SK-N-SH treated with all-trans-retinoic acid at 6 μM for 48 hours (cell line): ENCODE results near the gene PTPN13.

Experiments used
- ATAC-seq: fragments of 200-7000 bp; cut with Tn5 transposase; 3 replicates; pipeline ENCODE4 v1.9.1; 2020; ENCODE audit warnings: mild to moderate bottlenecking, moderate library complexity
- ARNTL ChIP-seq: fragments of 450-650 bp; formaldehyde crosslinking; IDR thresholded peaks from 2 replicates; pipeline ENCODE4 v1.5.0; 2020; ENCODE audit warnings: low read depth, mild to moderate bottlenecking, moderate library complexity, borderline replicate concordance
- BACH2 ChIP-seq: fragments of 250-450 bp; sonication (Bioruptor Pico); IDR thresholded peaks from 2 replicates; pipeline ENCODE4 v1.9.0; 2021; ENCODE audit warnings: mild to moderate bottlenecking, borderline replicate concordance
- CSDC2 ChIP-seq: fragments of 250-450 bp; sonication (Bioruptor Pico); IDR thresholded peaks from 2 replicates; pipeline ENCODE4 v1.5.0; 2020; ENCODE audit warnings: mild to moderate bottlenecking, moderate library complexity
- CSRNP3 ChIP-seq: fragments of 250-450 bp; sonication (Bioruptor Pico); IDR thresholded peaks from 2 replicates; pipeline ENCODE4 v1.5.1; 2021; ENCODE audit warnings: mild to moderate bottlenecking, moderate library complexity
- ESRRG ChIP-seq: fragments of 250-450 bp; sonication (Bioruptor Pico); IDR thresholded peaks from 2 replicates; pipeline ENCODE4 v1.6.1; 2021; ENCODE audit warnings: mild to moderate bottlenecking
- GLIS3 ChIP-seq: fragments of 250-450 bp; sonication (Bioruptor Pico); IDR thresholded peaks from 2 replicates; pipeline ENCODE4 v1.5.0; 2020; ENCODE audit warnings: mild to moderate bottlenecking, moderate library complexity
- ISL1 ChIP-seq: fragments of 250-450 bp; sonication (Bioruptor Pico); IDR thresholded peaks from 2 replicates; pipeline ENCODE4 v2.1.2; 2022; ENCODE audit warnings: mild to moderate bottlenecking, moderate library complexity
- OSR1 ChIP-seq: fragments of 250-450 bp; sonication (Bioruptor Pico); IDR thresholded peaks from 2 replicates; pipeline ENCODE4 v1.8.0; 2022; ENCODE audit warnings: moderate library complexity, mild to moderate bottlenecking, inconsistent platforms
- PATZ1 ChIP-seq: fragments of 250-450 bp; sonication (Bioruptor Pico); IDR thresholded peaks from 2 replicates; pipeline ENCODE4 v1.8.0; 2020; ENCODE audit warnings: mild to moderate bottlenecking, moderate library complexity, borderline replicate concordance
- POU6F1 ChIP-seq: fragments of 250-450 bp; sonication (Bioruptor Pico); IDR thresholded peaks from 2 replicates; pipeline ENCODE4 v1.8.0; 2021; ENCODE audit warnings: low read depth, mild to moderate bottlenecking, moderate library complexity, borderline replicate concordance
- PPARA ChIP-seq: fragments of 250-450 bp; sonication (Bioruptor Pico); IDR thresholded peaks from 2 replicates; pipeline ENCODE4 v1.5.0; 2020; ENCODE audit warnings: mild to moderate bottlenecking, borderline replicate concordance
- RARB ChIP-seq: fragments of 250-450 bp; sonication (Bioruptor Pico); IDR thresholded peaks from 2 replicates; pipeline ENCODE4 v1.8.0; 2021; ENCODE audit warnings: mild to moderate bottlenecking, moderate library complexity
- SNAI2 ChIP-seq: fragments of 250-450 bp; sonication (Bioruptor Pico); IDR thresholded peaks from 2 replicates; pipeline ENCODE4 v1.5.0; 2020; ENCODE audit warnings: mild to moderate bottlenecking, moderate library complexity
- TCF4 ChIP-seq: fragments of 250-450 bp; sonication (Bioruptor Pico); IDR thresholded peaks from 2 replicates; pipeline ENCODE4 v1.8.0; 2021; ENCODE audit warnings: mild to moderate bottlenecking, moderate library complexity, borderline replicate concordance
- TOX ChIP-seq: fragments of 250-450 bp; sonication (Bioruptor Pico); IDR thresholded peaks from 2 replicates; pipeline ENCODE4 v1.8.0; 2021; ENCODE audit warnings: mild to moderate bottlenecking, moderate library complexity, borderline replicate concordance
- TSHZ2 ChIP-seq: fragments of 250-450 bp; sonication (Bioruptor Pico); IDR thresholded peaks from 2 replicates; pipeline ENCODE4 v1.5.0; 2020; ENCODE audit warnings: mild to moderate bottlenecking, moderate library complexity
- ZC3H10 ChIP-seq: fragments of 250-450 bp; sonication (Bioruptor Pico); IDR thresholded peaks from 2 replicates; pipeline ENCODE4 v1.5.1; 2021; ENCODE audit warnings: mild to moderate bottlenecking, moderate library complexity
- ZFP3 ChIP-seq: fragments of 250-450 bp; sonication (Bioruptor Pico); IDR thresholded peaks from 2 replicates; pipeline ENCODE4 v1.5.0; 2020; ENCODE audit warnings: mild to moderate bottlenecking, moderate library complexity
- ZFP30 ChIP-seq: fragments of 450-650 bp; formaldehyde crosslinking; IDR thresholded peaks from 2 replicates; pipeline ENCODE4 v1.5.0; 2022; ENCODE audit warnings: mild to moderate bottlenecking, moderate library complexity
- ZNF565 ChIP-seq: fragments of 450-650 bp; formaldehyde crosslinking; conservative IDR thresholded peaks from 2 replicates; pipeline ENCODE4 v1.5.0; 2020; ENCODE audit warnings: low read depth, mild to moderate bottlenecking, moderate library complexity
- ZNF70 ChIP-seq: fragments of 450-650 bp; formaldehyde crosslinking; IDR thresholded peaks from 2 replicates; pipeline ENCODE4 v1.5.0; 2020; ENCODE audit warnings: mild to moderate bottlenecking, moderate library complexity
- ZNF8 ChIP-seq: fragments of 450-650 bp; formaldehyde crosslinking; IDR thresholded peaks from 2 replicates; pipeline ENCODE4 v1.5.0; 2020; ENCODE audit warnings: mild to moderate bottlenecking, moderate library complexity

The PTPN13 gene

GRCh38 chr4:86608757-86609375 is 14.8 kb downstream of the PTPN13 start:
- no peak for ATAC-seq
- TF ChIP-seq OSR1 (CRISPR knock-in tag) (no peak), TCF4 (CRISPR knock-in tag) (no peak), ZNF8 (no peak), CSRNP3 (CRISPR knock-in tag) (no peak), TSHZ2 (CRISPR knock-in tag) (no peak), BACH2 (no peak), ZC3H10 (no peak), GLIS3 (CRISPR knock-in tag) (no peak), PATZ1 (CRISPR knock-in tag) (no peak), RARB (CRISPR knock-in tag) (no peak), PPARA (CRISPR knock-in tag) (no peak), ISL1 (no peak), ZNF565 (CRISPR knock-in tag) (no peak), ZNF70 (CRISPR knock-in tag) (no peak), ARNTL (CRISPR knock-in tag) (no peak), TOX (CRISPR knock-in tag) (no peak), SNAI2 (no peak), POU6F1 (CRISPR knock-in tag) (no peak), ZFP3 (CRISPR knock-in tag) (no peak)

GRCh38 chr4:86611757-86612156 is 17.6 kb downstream of the PTPN13 start:
- no peak for TF ChIP-seq PATZ1 (CRISPR knock-in tag)
- no peak for TF ChIP-seq TOX (CRISPR knock-in tag)
- no peak for TF ChIP-seq ZFP30
- TF ChIP-seq CSDC2 (CRISPR knock-in tag) = no peak
- no peak for TF ChIP-seq ZNF8
- no peak for TF ChIP-seq POU6F1 (CRISPR knock-in tag)
- TF ChIP-seq TCF4 (CRISPR knock-in tag) = no peak
- no peak for TF ChIP-seq ESRRG (CRISPR knock-in tag)
- TF ChIP-seq ISL1 = no peak
- TF ChIP-seq RARB (CRISPR knock-in tag) = no peak
- no peak for TF ChIP-seq SNAI2
- TF ChIP-seq GLIS3 (CRISPR knock-in tag) = no peak
- TF ChIP-seq, all 23 proteins: peak for 0
- ATAC-seq = no peak
